ENCODE results near the gene ADAM8.
"Not testable (repeated sequence)": the region's sequence is repeated elsewhere in the genome, so short reads cannot be mapped to it uniquely, and the experiment has no call there.

ADAM8 gene

DNA sequence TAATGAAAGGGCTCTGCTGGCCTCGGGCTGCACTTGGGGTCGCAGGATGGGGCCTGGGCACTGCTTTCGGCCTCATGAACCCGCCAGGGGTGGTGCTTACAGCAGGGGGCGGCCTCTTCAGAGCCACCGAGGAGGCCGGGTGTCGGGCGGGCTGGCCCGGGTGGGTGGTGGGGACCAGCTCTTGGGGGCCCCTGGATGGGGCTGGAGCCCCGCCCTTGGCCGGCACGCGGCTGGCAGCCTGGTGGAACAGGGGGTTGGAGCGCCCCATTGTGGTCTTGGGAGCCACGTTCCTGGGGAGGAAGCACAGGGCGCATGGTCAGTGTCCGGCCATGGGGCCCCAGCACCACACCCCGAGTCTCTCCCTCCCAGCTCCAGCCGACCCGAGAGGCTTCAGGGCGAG is 8.8 kb downstream of the ADAM8 start:
- DNase-seq (ENCODE audit: low read depth in 2 of 2): no peak

GRCh38 chr10:133267293-133267692 is 9.4 kb downstream of the ADAM8 start:
- DNase-seq (ENCODE audit: low read depth in 2 of 2): no peak

DNA sequence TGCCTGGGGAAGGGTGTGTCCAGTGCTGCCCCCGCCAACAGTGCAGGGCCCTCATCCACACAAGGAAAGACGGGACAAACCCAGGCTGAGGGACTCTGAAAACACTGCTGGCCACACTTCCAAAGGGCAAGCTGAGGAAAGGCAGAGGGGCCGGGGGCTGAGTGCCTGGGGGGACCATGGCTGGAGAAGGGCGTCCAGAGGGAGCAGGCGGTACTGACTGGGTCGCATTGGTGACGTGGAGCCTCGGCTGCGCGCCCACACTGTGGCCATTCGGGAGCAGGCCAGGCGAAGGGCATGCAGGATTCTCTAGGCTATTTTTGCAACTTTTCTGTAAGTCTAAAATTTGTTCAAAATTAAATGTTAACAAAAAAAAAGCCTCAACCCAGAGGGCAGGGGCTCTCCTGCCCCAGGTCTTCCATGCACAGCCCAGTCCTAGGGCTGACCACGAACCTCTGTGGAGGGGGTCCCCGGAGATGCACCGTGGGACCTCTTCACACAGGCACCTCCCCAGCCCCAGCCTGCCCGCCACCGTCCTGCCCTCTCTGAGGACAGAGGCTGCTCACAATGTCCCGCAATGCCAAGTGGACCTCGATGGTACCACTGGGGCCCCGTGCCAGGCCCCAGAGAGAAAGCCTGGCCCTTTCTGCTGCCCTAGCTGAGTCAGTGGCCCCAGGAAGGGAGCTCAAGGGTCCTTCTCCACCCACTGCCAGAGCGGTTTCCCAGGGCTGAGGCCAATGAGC is 10.4 kb downstream of the ADAM8 start:
- DNase-seq (ENCODE audit: low read depth in 2 of 2): no peak

- DNase-seq (ENCODE audit: low read depth in 2 of 2): not testable (repeated sequence)
Measured at GRCh38 chr10:133265052-133265451, 11.6 kb downstream of the ADAM8 start.

- no peak for DNase-seq (ENCODE audit: low read depth in 2 of 2)
Measured at GRCh38 chr10:133264461-133264860, 12.2 kb downstream of the ADAM8 start.

DNA sequence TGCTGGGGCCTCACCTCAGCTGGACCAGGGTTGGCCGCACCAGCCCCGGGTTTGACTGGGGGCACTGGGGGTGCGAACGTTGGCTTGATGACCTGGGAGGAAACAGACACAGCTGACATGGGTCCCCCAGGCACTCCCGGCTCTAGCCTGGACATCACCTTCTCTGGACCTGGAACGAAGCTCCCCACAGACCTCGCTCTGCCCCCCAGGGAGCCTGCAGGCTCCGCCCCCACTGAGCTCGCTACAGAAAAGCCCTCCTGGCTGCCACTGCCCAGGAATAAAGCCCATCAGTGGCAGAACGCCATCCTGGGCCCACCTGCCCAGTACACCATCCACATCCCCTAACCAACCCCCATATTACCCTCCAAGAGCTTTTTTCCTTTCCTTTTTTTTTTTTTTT is 13.0 kb downstream of the ADAM8 start:
- DNase-seq (ENCODE audit: low read depth in 2 of 2): no peak

DNA sequence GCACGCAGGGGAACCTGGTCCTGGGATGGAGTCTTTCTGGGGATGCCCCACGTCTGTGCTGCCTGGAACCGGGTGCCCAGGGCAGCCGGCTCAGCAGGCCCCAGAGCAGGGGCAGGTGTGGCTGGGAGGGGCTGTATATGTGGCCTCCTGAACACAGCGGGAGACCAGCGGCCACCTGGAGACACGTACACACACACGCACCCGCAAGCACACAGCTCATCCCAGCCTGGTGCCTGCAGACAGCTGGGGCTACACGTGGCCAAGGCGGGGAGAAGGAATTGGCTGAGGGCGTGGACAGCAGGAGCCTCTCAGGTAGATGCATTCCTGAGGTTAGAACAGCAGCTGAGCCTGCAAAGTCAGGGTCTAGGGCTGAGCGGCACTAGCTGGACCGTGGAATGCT is 14.0 kb downstream of the ADAM8 start:
- DNase-seq (ENCODE audit: low read depth in 2 of 2): no peak

DNA sequence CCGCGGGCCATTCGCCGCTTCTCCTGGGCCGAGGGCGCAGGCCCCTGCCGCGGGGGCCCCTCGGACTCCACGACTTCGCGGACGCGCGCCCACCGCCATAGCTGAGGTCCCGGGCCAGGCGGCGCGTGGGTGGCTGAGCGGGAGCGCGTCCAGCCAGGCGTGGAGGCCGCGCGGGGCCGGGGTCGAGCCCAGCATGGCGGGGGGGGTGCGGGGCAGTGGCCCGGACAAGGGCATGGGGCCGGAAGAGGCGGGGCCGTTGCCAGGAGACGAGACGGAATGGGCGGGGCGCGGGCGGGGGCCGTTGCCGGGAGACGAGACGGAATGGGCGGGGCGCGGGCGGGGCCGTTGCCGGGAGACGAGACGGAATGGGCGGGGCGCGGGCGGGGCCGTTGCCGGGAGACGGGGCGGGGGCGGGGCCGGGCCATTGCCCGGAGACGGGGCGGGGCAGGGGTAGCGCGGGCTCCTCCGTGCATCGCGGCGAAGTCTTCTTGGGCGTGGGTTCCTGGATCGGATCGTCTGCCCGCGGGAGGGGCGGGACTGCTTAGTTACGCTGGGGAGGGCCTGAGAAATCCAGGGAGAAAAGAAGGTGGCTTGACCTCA is 14.8 kb downstream of the ADAM8 start:
- peak; percentile 54 to 79 for DNase-seq (ENCODE audit: low read depth in 2 of 2)

DNA sequence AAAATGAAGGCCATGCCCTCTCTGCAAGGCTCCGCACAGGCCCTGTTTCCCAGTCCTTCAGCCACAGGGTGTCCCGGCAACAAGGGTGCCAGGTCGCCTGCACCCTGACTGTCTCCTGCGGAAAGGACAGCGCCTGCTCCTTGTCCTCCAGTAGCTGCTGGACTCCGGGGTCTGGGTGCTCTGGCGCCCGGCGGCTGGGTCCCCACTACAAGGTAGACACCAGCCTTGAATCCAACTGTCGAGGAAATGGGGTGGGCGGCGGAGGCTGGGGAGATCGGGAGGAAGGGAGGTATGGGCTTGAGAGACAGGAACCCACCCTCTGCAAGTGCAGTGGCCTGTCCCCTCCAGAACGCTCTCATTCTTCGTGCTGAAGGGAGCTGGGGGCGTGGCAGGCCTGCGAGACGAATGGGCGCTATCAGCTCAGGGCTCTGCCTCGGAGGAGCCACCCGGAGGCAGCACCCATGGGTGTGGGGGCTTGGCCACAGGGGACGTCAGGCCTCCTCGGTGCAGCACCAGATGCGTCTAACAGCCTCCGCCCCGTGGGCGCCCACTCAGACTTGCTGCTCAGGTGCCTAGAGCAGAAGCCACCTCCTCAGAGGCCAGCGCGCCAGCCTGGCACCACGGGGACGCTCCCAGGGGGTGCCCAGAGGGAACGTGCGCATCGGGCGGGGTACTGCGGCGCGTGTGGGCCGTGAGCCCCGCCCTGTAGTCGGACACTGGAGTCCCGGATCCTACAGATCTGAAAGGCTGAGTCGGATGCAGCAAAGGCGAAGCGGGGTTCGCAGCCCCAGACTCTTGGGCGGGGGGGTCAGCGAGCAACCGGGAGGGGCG is 15.6 kb downstream of the ADAM8 start:
- peak in 1 of 2 donors; percentile 69 for DNase-seq (ENCODE audit: low read depth in 2 of 2)

DNA sequence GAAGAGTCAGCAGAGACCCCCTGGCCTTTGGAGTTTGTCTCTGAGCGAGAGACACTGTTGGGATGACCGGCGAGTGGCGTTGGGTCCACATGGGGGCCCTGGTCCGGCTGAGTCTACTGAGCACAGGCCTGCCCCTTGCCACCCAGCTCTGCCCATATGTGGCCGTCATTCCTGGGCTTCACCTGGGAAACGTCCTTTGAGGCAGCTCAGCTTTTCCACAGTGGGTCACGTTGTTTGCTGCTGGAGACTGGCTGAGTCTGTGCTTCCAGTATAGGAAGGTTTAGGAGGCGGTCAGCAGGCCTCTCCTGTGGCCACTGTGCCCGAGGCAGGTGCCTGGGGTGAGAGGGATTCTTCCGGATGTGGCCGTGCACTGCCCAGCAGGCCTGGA is 17.1 kb downstream of the ADAM8 start:
- no peak for DNase-seq (ENCODE audit: low read depth in 2 of 2)

- peak; percentile 80 to 87 for DNase-seq (ENCODE audit: low read depth in 2 of 2)
Measured at GRCh38 chr10:133258818-133259601, 17.7 kb downstream of the ADAM8 start.

GRCh38 chr10:133258066-133258817 is 18.4 kb downstream of the ADAM8 start:
- no peak for DNase-seq (ENCODE audit: low read depth in 2 of 2)

DNA sequence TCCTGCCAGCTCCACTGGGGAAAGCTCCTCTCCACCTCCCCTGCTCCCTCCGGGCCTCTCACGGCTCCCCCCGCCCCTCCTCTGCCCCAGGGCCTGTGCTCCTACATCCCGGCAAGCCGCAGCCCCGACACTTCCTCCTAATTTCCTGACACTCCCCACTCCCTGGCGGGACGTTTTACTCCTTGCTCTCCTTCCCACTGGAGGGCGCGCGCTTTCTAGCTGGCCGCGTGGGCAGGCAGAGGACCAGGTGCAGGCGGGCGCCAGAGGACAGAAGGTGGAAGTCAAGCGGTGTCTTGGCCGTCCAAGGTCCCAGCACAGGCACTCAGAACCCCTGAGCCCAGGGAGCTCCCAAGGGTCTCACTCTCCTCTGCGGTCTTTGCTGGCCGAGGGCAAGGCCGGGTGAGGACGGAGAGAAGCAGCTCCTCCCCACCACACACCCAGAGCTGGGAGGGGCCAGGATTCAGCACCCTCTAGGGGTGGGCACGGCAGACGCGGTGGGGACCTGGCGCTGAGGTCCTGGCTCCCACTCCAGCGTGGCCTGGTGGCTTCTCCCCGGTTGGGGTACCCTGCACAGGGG is 19.1 kb downstream of the ADAM8 start:
- no peak for DNase-seq (ENCODE audit: low read depth in 2 of 2)

DNA sequence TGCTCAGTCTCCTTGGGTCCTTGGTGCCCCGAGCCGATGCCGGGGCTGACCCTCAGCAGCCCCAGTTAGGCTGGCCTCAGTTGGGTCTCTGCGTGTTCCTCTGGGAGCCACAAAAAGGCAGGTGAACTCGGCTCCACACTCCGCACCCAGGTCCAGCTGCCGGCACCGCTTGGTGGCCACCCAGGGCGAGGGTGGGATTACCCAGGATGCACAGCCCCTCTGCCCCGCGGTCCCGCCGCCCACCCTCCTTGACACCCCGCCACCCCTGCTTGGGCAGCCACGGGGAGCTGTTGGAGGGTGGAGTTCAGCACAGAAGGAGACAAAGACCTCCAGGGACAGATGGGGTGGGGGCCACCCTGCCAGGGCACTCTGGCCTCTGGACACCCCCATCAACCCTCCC is 21.3 kb downstream of the ADAM8 start:
- DNase-seq (ENCODE audit: low read depth in 2 of 2): no peak

DNA sequence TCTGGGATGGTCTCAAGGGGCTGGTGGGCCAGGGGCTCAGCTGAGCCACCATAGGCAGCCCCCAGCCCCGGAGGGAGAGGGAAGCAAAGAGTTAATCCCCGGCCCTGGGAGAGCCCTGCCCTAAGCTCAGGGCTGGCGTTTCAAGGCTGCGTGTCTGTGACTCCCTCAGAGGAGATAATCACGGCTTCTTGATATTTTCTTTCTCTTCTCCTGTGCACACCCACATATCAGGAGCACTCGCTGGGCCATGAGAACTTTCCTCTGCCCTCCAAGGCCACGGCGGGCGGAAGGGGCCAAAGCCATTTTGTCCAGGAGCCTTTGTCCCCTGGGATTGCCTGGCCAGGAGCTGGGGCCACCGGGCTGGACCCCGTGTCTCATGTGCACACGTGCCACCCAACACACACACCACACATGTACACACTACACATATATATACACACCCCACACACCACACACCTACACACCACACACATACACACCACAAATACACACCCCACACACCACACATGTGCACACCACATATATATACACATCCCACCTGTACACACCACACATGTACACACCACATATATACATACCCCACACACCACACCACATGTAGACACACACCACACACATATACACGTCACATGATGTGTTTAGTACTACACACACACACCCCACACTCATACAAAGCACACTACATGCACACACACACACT is 22.1 kb downstream of the ADAM8 start:
- DNase-seq (ENCODE audit: low read depth in 2 of 2): no peak

DNA sequence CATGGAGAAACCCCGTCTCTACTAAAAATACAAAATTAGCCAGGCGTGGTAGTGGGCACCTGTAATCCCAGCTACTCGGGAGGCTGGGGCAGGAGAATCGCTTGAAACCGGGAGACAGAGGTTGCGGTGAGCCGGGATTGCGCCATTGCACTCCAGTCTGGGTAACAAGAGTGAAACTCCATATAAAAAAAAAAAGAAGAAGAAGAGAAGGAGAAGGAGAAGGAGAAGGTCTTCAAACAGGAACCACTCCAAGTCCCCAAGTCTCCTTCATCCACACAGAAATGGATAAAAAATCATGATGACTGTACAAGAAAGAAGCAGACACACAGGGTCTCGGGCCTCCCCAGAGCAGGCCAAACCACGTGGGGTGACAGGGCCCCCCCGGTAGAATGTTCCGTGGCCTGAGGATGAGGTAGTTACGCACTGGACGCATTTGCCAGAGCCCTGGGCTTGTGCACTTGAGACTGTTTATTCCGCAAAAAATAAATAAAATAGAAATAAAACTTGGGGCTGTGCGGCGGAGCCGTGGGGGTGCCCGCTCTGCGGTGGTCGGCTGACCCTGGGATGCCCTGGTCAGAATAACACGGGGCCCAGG is 23.2 kb downstream of the ADAM8 start:
- no peak for DNase-seq (ENCODE audit: low read depth in 2 of 2)

- no peak for DNase-seq (ENCODE audit: low read depth in 2 of 2)
Measured at GRCh38 chr10:133252223-133252552, 24.5 kb downstream of the ADAM8 start.

- no peak for DNase-seq (ENCODE audit: low read depth in 2 of 2)
Measured at GRCh38 chr10:133251388-133252222, 25.1 kb downstream of the ADAM8 start.
